Upper lobe of left lung (tissue), 4 donors: ENCODE measurements around the gene ARFRP1.

Source experiments
- CTCF ChIP-seq, 6 experiments: fragments of 450-650 bp in 4 of 6; fragments of 200-600 bp in 2 of 6; sonication (generic) in 2 of 6; IDR thresholded peaks; one replicate each; pipeline ENCODE4 v1.5.1; 2016 to 2019; ENCODE audit warnings: antibody characterized with exemption in 6 of 6
- POLR2AphosphoS5 ChIP-seq, 2 donors: sonication (generic); formaldehyde crosslinking; IDR thresholded peaks; one replicate each; pipeline ENCODE4 v1.5.1; 2017; ENCODE audit warnings: antibody characterized with exemption in 2 of 2

GRCh38 chr20:63692436-63693082, 15.2 kb downstream of the ARFRP1 start:
- no peak for TF ChIP-seq POLR2AphosphoS5 (IDR thresholded peaks at IDR 0.05)
- no peak for TF ChIP-seq CTCF (IDR thresholded peaks at IDR 0.05)
